IMR-90 (cell line): ENCODE results near the gene LMNTD2. TPM values are rescaled to one million over a fixed set of nuclear protein-coding genes. Genes with fewer than 3 reads are reported as not detected.

Experiments used
- ATAC-seq: fragments of 200-7000 bp; cut with Tn5 transposase; 2 replicates; pipeline ENCODE4 v1.9.1; 2020; ENCODE audit warnings: low read depth, mild to moderate bottlenecking, moderate library complexity
- BruUV-seq: library from RNA; stranded (reverse); fragments of 400-500 nt; replicated peaks from 2 replicates; lab custom pipeline; 2021; lab: Mats Ljungman, UMichigan
- CTCF ChIA-PET: fragments of 300-600 bp; formaldehyde crosslinking; extraction: SDS; loops from one replicate; lab custom pipeline; 2021; ENCODE audit warnings: antibody characterized with exemption; lab: Yijun Ruan, JAX
- POLR2A ChIA-PET: fragments of 300-600 bp; sonication (Branson Sonifier 250); formaldehyde crosslinking; loops from one replicate; lab custom pipeline; 2022; ENCODE audit warnings: antibody characterized with exemption; ENCODE audit not compliant: unreplicated experiment; lab: Charles Lee
- DNase-seq: peaks from one replicate; pipeline ENCODE4 v3.0.0; 2013
- H2AFZ ChIP-seq: replicated peaks from 2 replicates; pipeline ENCODE3; 2013; ENCODE audit warnings: low read length, mild to moderate bottlenecking; ENCODE audit not compliant: poor library complexity
- H2AK5ac ChIP-seq: 2 replicates; pipeline ENCODE4 v1.6.1; 2013; ENCODE audit warnings: low read depth, low read length, inconsistent platforms
- H2AK9ac ChIP-seq: replicated peaks from 2 replicates; pipeline ENCODE3; 2013; ENCODE audit warnings: mild to moderate bottlenecking, low read depth, low read length, moderate library complexity; ENCODE audit not compliant: poor library complexity
- H2BK120ac ChIP-seq: 2 replicates; pipeline ENCODE4 v1.6.1; 2013; ENCODE audit warnings: low read depth, low read length, inconsistent platforms
- H2BK15ac ChIP-seq: 3 replicates; pipeline ENCODE4 v1.6.1; 2013; ENCODE audit warnings: low read depth, low read length, inconsistent platforms
- H2BK20ac ChIP-seq: 2 replicates; pipeline ENCODE4 v1.6.1; 2013; ENCODE audit warnings: low read depth, mild to moderate bottlenecking, inconsistent platforms, low read length, moderate library complexity
- H2BK5ac ChIP-seq: 2 replicates; pipeline ENCODE4 v1.6.1; 2013; ENCODE audit warnings: mild to moderate bottlenecking, low read depth, low read length, inconsistent platforms; ENCODE audit not compliant: poor library complexity, severe bottlenecking
- H3K14ac ChIP-seq: replicated peaks from 2 replicates; pipeline ENCODE4 v1.6.1; 2013; ENCODE audit warnings: low read depth, low read length, inconsistent platforms
- H3K18ac ChIP-seq: 2 replicates; pipeline ENCODE4 v1.6.1; 2013; ENCODE audit warnings: low read depth, low read length, control low read depth
- H3K23ac ChIP-seq: 2 replicates; pipeline ENCODE4 v1.6.1; 2013; ENCODE audit warnings: low read depth, low read length, inconsistent platforms
- H3K27ac ChIP-seq: 2 replicates; pipeline ENCODE4 v1.5.1; 2013; ENCODE audit warnings: mild to moderate bottlenecking, control low read depth, low read length; ENCODE audit not compliant: insufficient read depth
- H3K27me3 ChIP-seq: 2 replicates; pipeline ENCODE4 v1.6.1; 2013; ENCODE audit warnings: low read length; ENCODE audit not compliant: control insufficient read depth, insufficient read depth
- H3K36me3 ChIP-seq: 2 replicates; pipeline ENCODE4 v1.6.1; 2013; ENCODE audit warnings: low read length, mixed read lengths; ENCODE audit not compliant: control insufficient read depth, insufficient read depth
- H3K4ac ChIP-seq: 2 replicates; pipeline ENCODE4 v1.6.1; 2013; ENCODE audit warnings: low read depth, low read length, inconsistent platforms
- H3K4me1 ChIP-seq: 2 replicates; pipeline ENCODE4 v1.6.1; 2013; ENCODE audit warnings: low read length, mixed read lengths; ENCODE audit not compliant: control insufficient read depth, insufficient read depth
- H3K4me2 ChIP-seq: 2 replicates; pipeline ENCODE4 v1.6.1; 2013; ENCODE audit warnings: low read depth, mild to moderate bottlenecking, control low read depth, low read length, moderate library complexity
- H3K4me3 ChIP-seq: 2 replicates; pipeline ENCODE4 v1.5.1; 2013; ENCODE audit warnings: low read depth, mild to moderate bottlenecking, control low read depth, low read length, moderate library complexity; ENCODE audit not compliant: insufficient read depth
- H3K56ac ChIP-seq: 2 replicates; pipeline ENCODE4 v1.6.1; 2013; ENCODE audit warnings: low read length, inconsistent platforms; ENCODE audit not compliant: insufficient read depth; ENCODE audit errors: extremely low read depth
- H3K79me1 ChIP-seq, 2 experiments: 2 replicates each; pipeline ENCODE4 v1.6.1; 2013; ENCODE audit warnings: low read length in 2 of 2, inconsistent platforms in 1 of 2, low read depth in 1 of 2
- H3K9ac ChIP-seq: 2 replicates; pipeline ENCODE4 v1.6.1; 2013; ENCODE audit warnings: low read depth, low read length, control low read depth
- H3K9me1 ChIP-seq: 2 replicates; pipeline ENCODE4 v1.6.1; 2013; ENCODE audit warnings: low read length, inconsistent platforms; ENCODE audit not compliant: insufficient read depth
- H3K9me3 ChIP-seq: 2 replicates; pipeline ENCODE4 v1.6.1; 2013; ENCODE audit warnings: low read length; ENCODE audit not compliant: control insufficient read depth, insufficient read depth
- H4K20me1 ChIP-seq: 2 replicates; pipeline ENCODE4 v1.6.1; 2013; ENCODE audit warnings: low read length, inconsistent platforms; ENCODE audit not compliant: insufficient read depth
- H4K5ac ChIP-seq: 2 replicates; pipeline ENCODE4 v1.6.1; 2013; ENCODE audit warnings: mild to moderate bottlenecking, low read depth, low read length, control low read depth
- H4K8ac ChIP-seq, 2 experiments: 2 replicates each; pipeline ENCODE4 v1.6.1; 2013; ENCODE audit warnings: low read depth in 2 of 2, low read length in 2 of 2, control low read depth in 1 of 2, inconsistent platforms in 1 of 2
- H4K91ac ChIP-seq: 2 replicates; pipeline ENCODE4 v1.6.1; 2013; ENCODE audit warnings: low read depth, low read length, inconsistent platforms; ENCODE audit not compliant: insufficient read depth
- BHLHE40 ChIP-seq: fragments of 150-350 bp; IDR thresholded peaks from 2 replicates; pipeline ENCODE4 v1.6.1; 2016; ENCODE audit warnings: mild to moderate bottlenecking, low read depth, low read length
- CEBPB ChIP-seq: IDR thresholded peaks from 2 replicates; pipeline ENCODE4 v1.6.1; 2012; ENCODE audit warnings: low read depth, low read length, improper control_type of control experiment
- CHD1 ChIP-seq: IDR thresholded peaks from 2 replicates; pipeline ENCODE4 v1.6.1; 2012; ENCODE audit warnings: low read depth, low read length, improper control_type of control experiment
- FOS ChIP-seq: fragments of 150-350 bp; IDR thresholded peaks from 2 replicates; pipeline ENCODE4 v1.6.1; 2016; ENCODE audit warnings: low read depth, low read length
- MAFK ChIP-seq: IDR thresholded peaks from 2 replicates; pipeline ENCODE4 v1.6.1; 2012; ENCODE audit warnings: low read depth, low read length, improper control_type of control experiment
- MAZ ChIP-seq: IDR thresholded peaks from 2 replicates; pipeline ENCODE4 v1.6.1; 2012; ENCODE audit warnings: low read depth, mild to moderate bottlenecking, low read length, improper control_type of control experiment, moderate library complexity, borderline replicate concordance
- MXI1 ChIP-seq: IDR thresholded peaks from 2 replicates; pipeline ENCODE4 v1.6.1; 2012; ENCODE audit warnings: low read depth, mild to moderate bottlenecking, low read length, moderate library complexity, borderline replicate concordance
- NFE2L2 ChIP-seq: fragments of 150-350 bp; IDR thresholded peaks from 2 replicates; pipeline ENCODE4 v1.6.1; 2016; ENCODE audit warnings: low read depth, mild to moderate bottlenecking, low read length
- POLR2A ChIP-seq: IDR thresholded peaks from 2 replicates; pipeline ENCODE4 v1.6.1; 2012; ENCODE audit warnings: mild to moderate bottlenecking, low read depth, low read length
- RCOR1 ChIP-seq: IDR thresholded peaks from 2 replicates; pipeline ENCODE4 v1.6.1; 2012; ENCODE audit warnings: mild to moderate bottlenecking, low read length, improper control_type of control experiment; ENCODE audit not compliant: insufficient replicate concordance
- RFX5 ChIP-seq: IDR thresholded peaks from 2 replicates; pipeline ENCODE4 v1.8.0; 2012; ENCODE audit warnings: low read depth, mild to moderate bottlenecking, low read length, moderate library complexity
- SMC3 ChIP-seq: fragments of 150-350 bp; IDR thresholded peaks from 2 replicates; pipeline ENCODE4 v1.6.1; 2016; ENCODE audit warnings: low read depth, mild to moderate bottlenecking, antibody characterized with exemption, low read length, moderate library complexity
- USF2 ChIP-seq: fragments of 150-350 bp; IDR thresholded peaks from 2 replicates; pipeline ENCODE4 v1.6.1; 2017; ENCODE audit warnings: mild to moderate bottlenecking, antibody characterized with exemption, low read length, low read depth
- WGBS, 2 experiments: methylation state at CpG; one replicate each; pipeline versions ENCODE4 v1.1.5 to v1.1.7; 2013; ENCODE audit warnings: missing lambda C conversion rate in 2 of 2; ENCODE audit not compliant: insufficient read length in 1 of 2; ENCODE audit errors: extremely low coverage in 2 of 2; 5-methylcytosine and 5-hydroxymethylcytosine counted together
- dilution Hi-C: fragments of 300-500 bp; cut with HindIII; formaldehyde crosslinking; loops from one replicate; pipeline ENCODE4 v1.14.3; 2018; ENCODE audit warnings: low sequenced_read_pairs; ENCODE audit not compliant: unreplicated experiment
- in situ Hi-C: fragments of 300-500 bp; cut with MboI; formaldehyde crosslinking; loops from 3 replicates; pipeline ENCODE4 v1.14.3; 2019; ENCODE audit warnings: low sequenced_read_pairs, inconsistent platforms, mixed read lengths
- intact Hi-C: fragments of 100-400 bp; cut with micrococcal nuclease; formaldehyde crosslinking; loops from 2 replicates; pipeline ENCODE4 v1.10.0; 2022
- polyA plus RNA-seq, 3 experiments: library from polyadenylated mRNA; depleted of rRNA; stranded (reverse); fragments of >200 nt; gene quantifications; 2 replicates each; pipeline ENCODE4 v1.2.3, GENCODE V29; 2012; ENCODE audit warnings: low replicate concordance in 1 of 3
- total RNA-seq: library from RNA; depleted of rRNA; stranded (reverse); fragments of >200 nt; gene quantifications from 2 replicates; pipeline ENCODE4 v1.2.3, GENCODE V29; 2012
- TF ChIP-seq, protein P1 (sequence below): fragments of 150-350 bp; IDR thresholded peaks from 2 replicates; pipeline ENCODE4 v1.6.1; 2016; ENCODE audit warnings: low read depth, mild to moderate bottlenecking, low read length, moderate library complexity, borderline replicate concordance

LMNTD2 gene
- total and polyA plus RNA-seq, 2 of the 4 experiments (the other 2 are of a cell fraction): 0.18 to 1.3 TPM

DNA sequence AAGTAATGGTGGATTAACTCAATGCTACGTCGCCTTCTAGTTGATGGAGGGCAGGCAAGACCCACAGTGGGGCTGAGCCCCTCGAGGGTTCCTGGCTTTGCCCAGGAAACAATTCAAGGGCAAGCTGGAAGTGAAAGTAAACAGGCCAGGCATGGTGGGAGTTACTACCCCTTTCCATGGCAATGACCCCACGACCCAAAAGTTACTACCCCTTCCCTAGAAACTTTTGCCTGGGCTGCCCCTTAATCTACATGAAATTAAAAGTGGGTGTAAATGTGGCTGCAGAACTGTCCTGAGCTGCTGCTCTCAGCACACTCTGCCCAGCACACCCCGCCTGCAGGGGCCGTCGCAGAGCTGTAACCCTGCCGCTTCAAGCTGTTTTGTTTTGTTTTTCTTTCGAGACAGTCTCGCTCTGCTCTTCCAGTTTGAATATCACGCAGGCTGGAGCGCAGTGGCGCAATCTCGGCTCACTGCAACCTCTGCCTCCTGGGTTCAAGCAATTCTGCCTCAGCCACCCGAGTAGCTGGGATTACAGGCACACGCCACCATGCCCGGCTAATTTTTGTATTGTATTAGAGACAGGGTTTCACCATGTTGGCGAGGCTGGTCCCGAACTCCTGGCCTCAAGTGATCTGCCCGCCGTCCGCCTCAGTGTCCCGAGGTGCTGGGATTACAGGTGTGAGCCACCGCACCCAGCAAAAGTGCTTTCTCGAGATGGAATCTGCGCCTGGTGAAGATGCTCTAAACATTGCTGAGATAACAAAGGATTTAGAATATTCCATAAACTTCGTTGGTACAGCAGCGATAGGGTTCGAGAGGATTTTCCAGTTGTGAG lies 47.6 kb downstream of the LMNTD2 start:
- WGBS, 2 experiments: 95% methylated on average over 14 of the region's 29 CpGs; no CpG with 5 or more reads in 1 of the 2 experiments
- dilution Hi-C loops (no loop called here), in situ Hi-C loops (no loop called here), intact Hi-C loops (no loop called here)
- Histone ChIP-seq H3K9me1 (peaks cover 3% of the 10 kb centered on the region; the same call in 1 of the 2 replicates), H4K8ac (no peak overlapping the region), H4K5ac (no peak overlapping the region), H3K4me3 (no peak overlapping the region), H3K14ac (no peak overlapping the region), H2AK9ac (no peak overlapping the region), H2AK5ac (no peak overlapping the region), H2BK20ac (no peak overlapping the region), H4K20me1 (no peaks in the 10 kb centered on the region), H2AFZ (no peak overlapping the region), H3K79me1 (peaks cover 6 to 17% of the 10 kb centered on the region in 2 experiments), H3K4ac (no peak overlapping the region), H3K9me3 (peaks cover 6% of the 10 kb centered on the region; the same call in 1 of the 2 replicates), H3K27ac (no peak overlapping the region), H3K4me2 (no peak overlapping the region), H3K23ac (no peak overlapping the region), H3K36me3 (peaks cover 17% of the 10 kb centered on the region), H2BK5ac (no peak overlapping the region), H3K27me3 (no peaks in the 10 kb centered on the region), H4K91ac (no peak overlapping the region), H3K4me1 (peaks cover 2% of the 10 kb centered on the region), H3K9ac (no peak overlapping the region), H3K18ac (no peak overlapping the region), H3K56ac (no peak overlapping the region), H2BK15ac (no peak overlapping the region), H2BK120ac (no peak overlapping the region)
- BruUV-seq: no TSS peak
- ChIA-PET CTCF (no interaction called here), POLR2A (no interaction called here)
- ATAC-seq (no peak), DNase-seq (no peak)
- TF ChIP-seq POLR2A (no peak), CHD1 (no peak), FOS (no peak), RFX5 (no peak), NFE2L2 (no peak), MAFK (no peak), CEBPB (no peak), USF2 (no peak), BHLHE40 (no peak), SMC3 (no peak), MXI1 (no peak), RCOR1 (no peak), MAZ (no peak)
- TF ChIP-seq, protein P1, sequence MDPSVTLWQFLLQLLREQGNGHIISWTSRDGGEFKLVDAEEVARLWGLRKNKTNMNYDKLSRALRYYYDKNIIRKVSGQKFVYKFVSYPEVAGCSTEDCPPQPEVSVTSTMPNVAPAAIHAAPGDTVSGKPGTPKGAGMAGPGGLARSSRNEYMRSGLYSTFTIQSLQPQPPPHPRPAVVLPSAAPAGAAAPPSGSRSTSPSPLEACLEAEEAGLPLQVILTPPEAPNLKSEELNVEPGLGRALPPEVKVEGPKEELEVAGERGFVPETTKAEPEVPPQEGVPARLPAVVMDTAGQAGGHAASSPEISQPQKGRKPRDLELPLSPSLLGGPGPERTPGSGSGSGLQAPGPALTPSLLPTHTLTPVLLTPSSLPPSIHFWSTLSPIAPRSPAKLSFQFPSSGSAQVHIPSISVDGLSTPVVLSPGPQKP: no peak
